Caco-2 (cell line): Measurements from ENCODE around the gene SERINC2. TPM values are rescaled to one million over a fixed set of nuclear protein-coding genes. Genes with fewer than 3 reads are reported as not detected.
A peak's percentile ranks its signal among the peaks of the same experiment; 100 is the strongest.

Source experiments
- BruUV-seq: library from RNA; stranded (reverse); fragments of 400-500 nt; replicated peaks from 2 replicates; lab custom pipeline; 2021; lab: Mats Ljungman, UMichigan
- CTCF ChIA-PET: fragments of 300-600 bp; sonication (Branson Sonifier 250); formaldehyde crosslinking; loops from one replicate; lab custom pipeline; 2022; ENCODE audit warnings: antibody characterized with exemption; lab: Charles Lee
- POLR2A ChIA-PET: fragments of 300-600 bp; sonication (Branson Sonifier 250); formaldehyde crosslinking; loops from one replicate; lab custom pipeline; 2022; ENCODE audit warnings: antibody characterized with exemption; lab: Charles Lee
- DNase-seq, 2 experiments: peaks; one replicate each; pipeline versions ENCODE4 v3.0.0 to v3.0.0-alpha.2; 2020 to 2022
- H3K27me3 ChIP-seq: replicated peaks from 2 replicates; pipeline ENCODE4 v1.6.0; 2011; ENCODE audit warnings: low read length; ENCODE audit not compliant: control insufficient read depth, insufficient read depth
- H3K36me3 ChIP-seq: 2 replicates; pipeline ENCODE4 v1.5.1; 2011; ENCODE audit warnings: low read length; ENCODE audit not compliant: control insufficient read depth, insufficient read depth
- H3K4me1 ChIP-seq: fragments of 250-450 bp; sonication (Bioruptor Pico); 2 replicates; pipeline ENCODE4 v1.5.1; 2020; ENCODE audit warnings: mild to moderate bottlenecking
- H3K4me3 ChIP-seq: 2 replicates; pipeline ENCODE4 v1.5.1; 2011; ENCODE audit warnings: low read depth, mild to moderate bottlenecking, control low read depth, low read length
- H3K9me3 ChIP-seq: fragments of 250-450 bp; sonication (Bioruptor Pico); 2 replicates; pipeline ENCODE4 v1.5.1; 2020; ENCODE audit warnings: mild to moderate bottlenecking, moderate library complexity
- H3K27ac Mint-ChIP-seq: one replicate; pipeline ENCODE4 v1.8.0; 2022; ENCODE audit warnings: mixed read lengths; ENCODE audit not compliant: unreplicated experiment
- H3K27me3 Mint-ChIP-seq: one replicate; pipeline ENCODE4 v1.8.0; 2022; ENCODE audit warnings: mixed read lengths; ENCODE audit not compliant: insufficient read depth, unreplicated experiment
- H3K36me3 Mint-ChIP-seq: one replicate; pipeline ENCODE4 v1.8.0; 2022; ENCODE audit warnings: mild to moderate bottlenecking, mixed read lengths; ENCODE audit not compliant: insufficient read depth, unreplicated experiment
- H3K4me1 Mint-ChIP-seq: one replicate; pipeline ENCODE4 v1.8.0; 2022; ENCODE audit warnings: low read depth, mixed read lengths; ENCODE audit not compliant: unreplicated experiment
- H3K4me3 Mint-ChIP-seq: one replicate; pipeline ENCODE4 v1.8.0; 2022; ENCODE audit warnings: mild to moderate bottlenecking, moderate library complexity, mixed read lengths; ENCODE audit not compliant: unreplicated experiment
- H3K9me3 Mint-ChIP-seq: one replicate; pipeline ENCODE4 v1.8.0; 2022; ENCODE audit warnings: mixed read lengths; ENCODE audit not compliant: unreplicated experiment
- CTCF ChIP-seq, 2 experiments: fragments of 200-600 bp in 1 of 2; IDR thresholded peaks; 1 replicate in 1 of 2; 2 replicates in 1 of 2; pipeline versions ENCODE4 v1.5.1 to v1.8.0; 2011 to 2022; ENCODE audit warnings: antibody characterized with exemption in 1 of 2, control low read depth in 1 of 2, inconsistent platforms in 1 of 2, low read depth in 1 of 2, low read length in 1 of 2, mild to moderate bottlenecking in 1 of 2, moderate library complexity in 1 of 2; ENCODE audit not compliant: insufficient read depth in 1 of 2, severe bottlenecking in 1 of 2, unreplicated experiment in 1 of 2
- intact Hi-C: fragments of 100-400 bp; cut with micrococcal nuclease; formaldehyde crosslinking; loops from one replicate; pipeline ENCODE4 v1.10.0; 2022; ENCODE audit not compliant: unreplicated experiment
- total RNA-seq: library from RNA; stranded (reverse); gene quantifications from 2 replicates; pipeline ENCODE4 v1.2.3, GENCODE V29; 2022

SERINC2 gene
- total RNA-seq, 1 experiment from 2014 or later: 30.0 TPM

- Histone ChIP-seq H3K9me3 (no peaks in the 10 kb centered on the region), H3K4me3 (no peak overlapping the region), H3K4me1 (peaks cover 3% of the 10 kb centered on the region; the same call in 1 of the 2 replicates), H3K36me3 (no peaks in the 10 kb centered on the region), H3K27me3 (no peaks in the 10 kb centered on the region)
- Mint-ChIP-seq H3K4me1 (no peaks in the 10 kb centered on the region), H3K36me3 (no peaks in the 10 kb centered on the region), H3K4me3 (no peak overlapping the region), H3K9me3 (no peaks in the 10 kb centered on the region), H3K27ac (peak overlapping the region; percentile 44), H3K27me3 (no peaks in the 10 kb centered on the region)
- ChIA-PET CTCF (interaction anchor here (0.6 to 2.7 kb wide), 10 partner anchors 24 to 240 kb away, joined by 3 to 19 read pairs (median 4); no protein-coding TSS in a partner anchor), POLR2A (interaction anchor here (1.0 kb wide), 1 partner anchor 127 kb away, joined by 3 read pairs; no protein-coding TSS in a partner anchor)
- no TSS peak for BruUV-seq
- peak in 1 of 2 experiments; percentile 48 for TF ChIP-seq CTCF (IDR thresholded peaks at IDR 0.05; ENCODE audit: insufficient read depth in 1 of 2, low read depth in 1 of 2, low read length in 1 of 2, severe bottlenecking in 1 of 2, unreplicated experiment in 1 of 2)
- intact Hi-C loops: loop anchor here (1.0 to 10.0 kb wide), 5 partner anchors 27 to 237 kb away; partner anchors contain the start of genes FABP3, SNRNP40 and ZCCHC17
- DNase-seq: peak in 1 of 2 experiments; percentile 48
These were observed 8.5 kb downstream of the SERINC2 start for GRCh38 chr1:31421371-31422040.

GRCh38 chr1:31422505-31423319 is 9.7 kb downstream of the SERINC2 start:
- H3K9me3 ChIP-seq: no peaks in the 10 kb centered on the region
- H3K4me1 ChIP-seq: peaks cover 3% of the 10 kb centered on the region; the same call in 1 of the 2 replicates
- Mint-ChIP-seq H3K9me3 (no peaks in the 10 kb centered on the region), H3K4me1 (no peaks in the 10 kb centered on the region), H3K27me3 (no peaks in the 10 kb centered on the region), H3K27ac (peak overlapping the region; percentile 82), H3K4me3 (no peak overlapping the region), H3K36me3 (no peaks in the 10 kb centered on the region)
- intact Hi-C loops: loop anchor here (1.0 to 10.0 kb wide), 5 partner anchors 28 to 238 kb away; partner anchors contain the start of genes FABP3, SNRNP40 and ZCCHC17
- TF ChIP-seq CTCF (IDR thresholded peaks at IDR 0.05; ENCODE audit: insufficient read depth in 1 of 2, low read depth in 1 of 2, low read length in 1 of 2, severe bottlenecking in 1 of 2, unreplicated experiment in 1 of 2): peak; percentile 71 to 78
- CTCF ChIA-PET: interaction anchor here (0.6 to 2.7 kb wide), 9 partner anchors 26 to 241 kb away, joined by 3 to 19 read pairs (median 5); no protein-coding TSS in a partner anchor
- peak; percentile 70 to 77 for DNase-seq
- BruUV-seq: no TSS peak
- POLR2A ChIA-PET: no interaction called here
- no peak overlapping the region for H3K4me3 ChIP-seq
- no peaks in the 10 kb centered on the region for H3K27me3 ChIP-seq
- H3K36me3 ChIP-seq: no peaks in the 10 kb centered on the region

- H3K4me1 ChIP-seq: peaks cover 3% of the 10 kb centered on the region; the same call in 1 of the 2 replicates
- no peaks in the 10 kb centered on the region for H3K4me1 Mint-ChIP-seq
- H3K27me3 ChIP-seq: no peaks in the 10 kb centered on the region
- no peak overlapping the region for H3K4me3 Mint-ChIP-seq
- H3K36me3 ChIP-seq: no peaks in the 10 kb centered on the region
- H3K9me3 Mint-ChIP-seq: no peaks in the 10 kb centered on the region
- ChIA-PET CTCF (interaction anchor here (2.4 to 2.7 kb wide), 2 partner anchors 26 to 126 kb away, joined by 8 to 19 read pairs; no protein-coding TSS in a partner anchor), POLR2A (no interaction called here)
- intact Hi-C loops: loop anchor here (10.0 kb wide), 1 partner anchor 129 kb away; the partner anchor contains the start of genes SNRNP40 and ZCCHC17
- no peak overlapping the region for H3K27ac Mint-ChIP-seq
- no TSS peak for BruUV-seq
- H3K9me3 ChIP-seq: no peaks in the 10 kb centered on the region
- TF ChIP-seq CTCF (IDR thresholded peaks at IDR 0.05; ENCODE audit: insufficient read depth in 1 of 2, low read depth in 1 of 2, low read length in 1 of 2, severe bottlenecking in 1 of 2, unreplicated experiment in 1 of 2): no peak
- H3K27me3 Mint-ChIP-seq: no peaks in the 10 kb centered on the region
- DNase-seq: no peak
- H3K4me3 ChIP-seq: no peak overlapping the region
- H3K36me3 Mint-ChIP-seq: no peaks in the 10 kb centered on the region
These were observed 10.5 kb downstream of the SERINC2 start for GRCh38 chr1:31423418-31423947.
